ENCODE data around the gene MLLT10.

GRCh38 chr10:21715531-21716195, 181.6 kb downstream of the MLLT10 start:
- TF ChIP-seq SUZ12 (IDR thresholded peaks at IDR 0.05; ENCODE audit: extremely low read depth, insufficient read depth, insufficient read length) (no peak), ZNF274 (IDR thresholded peaks at IDR 0.05; ENCODE audit: low read depth, low read length) (no peak)

All from NT2/D1 (cell line).